ENCODE data around the gene ZNF536.
"Not testable (repeated sequence)": the region's sequence is repeated elsewhere in the genome, so short reads cannot be mapped to it uniquely, and the experiment has no call there.

Gene ZNF536

DNA sequence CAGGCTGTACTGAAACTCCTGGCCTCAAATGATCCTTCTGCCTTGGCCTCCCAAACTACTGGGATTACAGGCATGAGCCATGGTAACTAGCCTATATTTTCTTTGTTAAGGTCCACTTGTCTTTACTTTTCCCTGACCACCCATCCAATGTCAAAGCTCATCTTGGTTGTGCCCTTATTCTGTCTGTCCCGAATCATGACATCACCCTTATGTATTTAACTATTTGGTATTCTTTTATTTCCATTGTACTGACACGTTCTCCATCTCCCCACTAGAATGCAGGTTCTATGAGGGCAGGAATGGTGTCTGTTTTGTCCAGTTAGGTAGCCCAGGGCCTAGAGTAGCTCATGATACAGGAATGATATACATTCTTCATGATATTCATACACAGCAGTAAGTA, 104.8 kb downstream of the ZNF536 start:
- H3K4me3 ChIP-seq (ENCODE audit: insufficient read depth, low read depth, low read length, poor library complexity, severe bottlenecking): no peak overlapping the region
- H3K36me3 ChIP-seq (ENCODE audit: control insufficient read depth, insufficient read depth, low read length): no peaks in the 10 kb centered on the region
- H3K9me3 ChIP-seq (ENCODE audit: control insufficient read depth, low read length): no peaks in the 10 kb centered on the region
- H3K4me1 ChIP-seq (ENCODE audit: control insufficient read depth, insufficient read depth, low read length, poor library complexity, severe bottlenecking): no peaks in the 10 kb centered on the region
- no peak for DNase-seq
- no peaks in the 10 kb centered on the region for H3K27me3 ChIP-seq (replicated peaks; ENCODE audit: control insufficient read depth, insufficient read depth, low read length, poor library complexity, severe bottlenecking)
- no peak overlapping the region for H3K27ac ChIP-seq (ENCODE audit: insufficient read depth, low read length, poor library complexity, severe bottlenecking)

- no peak for DNase-seq
- Histone ChIP-seq H3K4me1 (ENCODE audit: control insufficient read depth, insufficient read depth, low read length, poor library complexity, severe bottlenecking) (no peaks in the 10 kb centered on the region), H3K27me3 (replicated peaks; ENCODE audit: control insufficient read depth, insufficient read depth, low read length, poor library complexity, severe bottlenecking) (no peaks in the 10 kb centered on the region), H3K4me3 (ENCODE audit: insufficient read depth, low read depth, low read length, poor library complexity, severe bottlenecking) (no peak overlapping the region), H3K36me3 (ENCODE audit: control insufficient read depth, insufficient read depth, low read length) (no peaks in the 10 kb centered on the region), H3K9me3 (ENCODE audit: control insufficient read depth, low read length) (no peaks in the 10 kb centered on the region), H3K27ac (ENCODE audit: insufficient read depth, low read length, poor library complexity, severe bottlenecking) (no peak overlapping the region)
Observed at GRCh38 chr19:30479231-30479630, 107.0 kb downstream of the ZNF536 start.

DNA sequence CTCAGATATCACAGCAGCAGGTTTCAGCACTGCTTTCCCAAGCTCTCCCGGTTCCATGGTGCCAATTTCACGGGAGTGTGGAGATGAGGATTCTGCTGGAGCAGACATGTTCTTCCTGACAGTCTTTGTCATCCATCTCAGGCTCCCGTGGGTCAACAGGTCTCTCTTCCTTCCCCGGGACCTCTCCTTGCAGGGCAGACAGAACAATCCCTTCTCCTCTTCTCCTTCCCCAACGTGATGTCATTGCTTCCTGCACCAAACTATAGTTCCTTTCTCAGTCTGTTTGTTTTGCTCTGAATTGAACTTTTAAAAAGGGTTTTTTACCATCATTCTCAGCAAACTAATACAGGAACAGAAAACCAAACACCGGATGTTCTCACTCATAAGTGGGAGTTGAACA, 107.9 kb downstream of the ZNF536 start:
- H3K27ac ChIP-seq (ENCODE audit: insufficient read depth, low read length, poor library complexity, severe bottlenecking): no peak overlapping the region
- no peaks in the 10 kb centered on the region for H3K4me1 ChIP-seq (ENCODE audit: control insufficient read depth, insufficient read depth, low read length, poor library complexity, severe bottlenecking)
- H3K9me3 ChIP-seq (ENCODE audit: control insufficient read depth, low read length): no peaks in the 10 kb centered on the region
- H3K36me3 ChIP-seq (ENCODE audit: control insufficient read depth, insufficient read depth, low read length): no peaks in the 10 kb centered on the region
- H3K27me3 ChIP-seq (replicated peaks; ENCODE audit: control insufficient read depth, insufficient read depth, low read length, poor library complexity, severe bottlenecking): no peaks in the 10 kb centered on the region
- H3K4me3 ChIP-seq (ENCODE audit: insufficient read depth, low read depth, low read length, poor library complexity, severe bottlenecking): no peak overlapping the region
- DNase-seq: no peak

DNA sequence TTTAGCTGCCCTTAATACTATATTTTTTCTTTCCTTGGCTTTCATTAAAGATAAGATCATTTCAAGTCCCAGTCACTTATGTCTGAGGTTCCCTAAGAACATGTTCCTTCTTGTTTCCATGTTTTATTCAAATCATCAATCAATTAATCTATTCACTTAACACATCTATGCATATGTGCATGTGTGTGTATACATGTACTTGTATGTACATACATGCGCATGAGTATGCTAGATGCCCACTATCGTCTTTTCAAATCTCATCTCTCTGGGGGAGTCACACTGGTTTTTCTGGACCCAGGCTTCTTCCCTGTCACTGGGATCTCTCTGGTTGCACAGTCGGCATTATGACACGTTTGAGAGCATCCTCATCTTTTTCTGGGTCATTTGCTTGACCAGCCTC, 108.9 kb downstream of the ZNF536 start:
- H3K36me3 ChIP-seq (ENCODE audit: control insufficient read depth, insufficient read depth, low read length): no peaks in the 10 kb centered on the region
- no peak for DNase-seq
- H3K27ac ChIP-seq (ENCODE audit: insufficient read depth, low read length, poor library complexity, severe bottlenecking): no peak overlapping the region

DNA sequence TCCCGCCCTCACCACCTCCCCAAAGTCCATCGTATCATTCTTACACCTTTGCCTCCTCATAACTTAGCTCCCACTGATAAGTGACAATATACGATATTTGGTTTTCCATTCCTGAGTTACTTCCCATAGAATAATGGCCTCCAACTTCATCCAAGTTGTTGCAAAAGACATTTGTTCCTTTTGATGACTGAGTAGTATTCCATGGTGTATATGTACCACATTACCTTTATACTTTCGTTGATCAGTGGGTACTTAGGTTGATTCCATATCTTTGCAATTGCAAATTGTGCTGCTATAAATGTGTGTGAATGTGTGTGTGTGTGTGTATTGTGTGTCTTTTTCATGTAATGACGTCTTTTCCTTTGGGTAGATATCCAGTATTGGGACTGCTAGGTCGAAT, 109.6 kb downstream of the ZNF536 start:
- Histone ChIP-seq H3K9me3 (ENCODE audit: control insufficient read depth, low read length) (no peaks in the 10 kb centered on the region), H3K4me1 (ENCODE audit: control insufficient read depth, insufficient read depth, low read length, poor library complexity, severe bottlenecking) (no peaks in the 10 kb centered on the region), H3K36me3 (ENCODE audit: control insufficient read depth, insufficient read depth, low read length) (no peaks in the 10 kb centered on the region), H3K4me3 (ENCODE audit: insufficient read depth, low read depth, low read length, poor library complexity, severe bottlenecking) (no peak overlapping the region), H3K27me3 (replicated peaks; ENCODE audit: control insufficient read depth, insufficient read depth, low read length, poor library complexity, severe bottlenecking) (no peaks in the 10 kb centered on the region), H3K27ac (ENCODE audit: insufficient read depth, low read length, poor library complexity, severe bottlenecking) (no peak overlapping the region)
- no peak for DNase-seq

More for the DNA sequence above, 108.9 kb downstream of the ZNF536 start:
- no peak overlapping the region for H3K4me3 ChIP-seq (ENCODE audit: insufficient read depth, low read depth, low read length, poor library complexity, severe bottlenecking)
- no peaks in the 10 kb centered on the region for H3K4me1 ChIP-seq (ENCODE audit: control insufficient read depth, insufficient read depth, low read length, poor library complexity, severe bottlenecking)
- no peaks in the 10 kb centered on the region for H3K9me3 ChIP-seq (ENCODE audit: control insufficient read depth, low read length)
- no peaks in the 10 kb centered on the region for H3K27me3 ChIP-seq (replicated peaks; ENCODE audit: control insufficient read depth, insufficient read depth, low read length, poor library complexity, severe bottlenecking)

DNA sequence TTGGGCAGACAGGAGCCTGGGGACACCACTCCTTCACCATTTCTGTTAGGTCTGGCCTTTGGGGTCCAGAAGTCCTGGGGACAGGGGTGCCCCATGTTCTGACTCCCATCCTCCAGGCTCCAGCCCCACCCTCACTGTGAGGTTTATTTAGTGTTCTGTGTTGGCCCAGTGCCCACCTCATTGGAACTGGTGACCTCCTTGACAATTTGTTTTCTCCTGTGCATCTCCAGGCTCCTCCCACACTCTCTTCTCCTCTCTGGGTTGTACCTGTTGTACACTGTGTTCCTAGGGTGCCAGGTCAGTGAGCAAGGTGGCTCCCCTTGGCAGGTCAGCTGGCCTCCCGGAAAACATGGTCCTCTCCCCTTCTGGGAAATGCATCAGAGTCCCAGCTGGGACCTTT, 110.8 kb downstream of the ZNF536 start:
- Histone ChIP-seq H3K9me3 (ENCODE audit: control insufficient read depth, low read length) (no peaks in the 10 kb centered on the region), H3K27ac (ENCODE audit: insufficient read depth, low read length, poor library complexity, severe bottlenecking) (no peak overlapping the region), H3K36me3 (ENCODE audit: control insufficient read depth, insufficient read depth, low read length) (no peaks in the 10 kb centered on the region), H3K4me1 (ENCODE audit: control insufficient read depth, insufficient read depth, low read length, poor library complexity, severe bottlenecking) (no peaks in the 10 kb centered on the region), H3K4me3 (ENCODE audit: insufficient read depth, low read depth, low read length, poor library complexity, severe bottlenecking) (no peak overlapping the region), H3K27me3 (replicated peaks; ENCODE audit: control insufficient read depth, insufficient read depth, low read length, poor library complexity, severe bottlenecking) (no peaks in the 10 kb centered on the region)
- no peak for DNase-seq

DNA sequence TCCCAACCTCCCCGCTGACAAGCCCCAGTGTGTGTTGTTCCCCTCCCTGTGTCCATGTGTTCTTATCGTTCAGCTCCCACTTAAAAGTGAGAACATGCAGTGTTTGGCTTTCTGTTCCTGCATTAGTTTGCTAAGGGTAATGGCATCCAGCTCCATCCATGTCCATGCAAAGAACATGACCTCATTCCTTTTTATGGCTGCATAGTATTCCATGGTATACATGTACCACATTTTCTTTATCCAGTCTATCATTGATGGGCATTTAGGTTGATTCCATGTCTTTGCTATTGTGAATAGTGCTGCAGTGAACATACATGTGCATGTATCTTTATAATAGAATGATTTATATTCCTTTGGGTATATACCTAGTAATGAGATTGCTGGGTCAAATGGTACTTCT, 114.1 kb downstream of the ZNF536 start:
- not testable (repeated sequence) for H3K4me1 ChIP-seq (ENCODE audit: control insufficient read depth, insufficient read depth, low read length, poor library complexity, severe bottlenecking); H3K9me3 ChIP-seq (ENCODE audit: control insufficient read depth, low read length); DNase-seq; H3K36me3 ChIP-seq (ENCODE audit: control insufficient read depth, insufficient read depth, low read length); H3K4me3 ChIP-seq (ENCODE audit: insufficient read depth, low read depth, low read length, poor library complexity, severe bottlenecking); H3K27me3 ChIP-seq (replicated peaks; ENCODE audit: control insufficient read depth, insufficient read depth, low read length, poor library complexity, severe bottlenecking); H3K27ac ChIP-seq (ENCODE audit: insufficient read depth, low read length, poor library complexity, severe bottlenecking)

DNA sequence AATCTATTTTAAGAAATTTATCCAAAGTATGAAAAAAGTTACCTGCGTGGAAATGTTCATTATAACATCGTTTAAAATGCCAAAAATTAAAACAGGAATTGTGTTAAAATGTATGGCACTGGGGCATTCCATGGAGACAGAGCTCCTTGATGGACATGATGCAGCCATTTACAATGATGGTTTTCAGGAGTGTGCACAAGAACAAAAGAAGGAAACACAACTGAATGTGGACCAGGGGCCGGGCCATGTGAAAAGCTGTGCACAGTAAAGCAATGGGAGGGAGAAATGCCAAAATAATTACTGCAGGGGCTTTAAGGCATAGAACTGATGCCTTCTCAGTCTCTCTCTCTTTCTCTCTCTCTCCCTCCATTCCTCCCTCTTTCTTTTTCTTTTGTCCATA, 115.0 kb downstream of the ZNF536 start:
- no peaks in the 10 kb centered on the region for H3K36me3 ChIP-seq (ENCODE audit: control insufficient read depth, insufficient read depth, low read length)
- H3K4me1 ChIP-seq (ENCODE audit: control insufficient read depth, insufficient read depth, low read length, poor library complexity, severe bottlenecking): no peaks in the 10 kb centered on the region
- H3K27ac ChIP-seq (ENCODE audit: insufficient read depth, low read length, poor library complexity, severe bottlenecking): no peak overlapping the region
- no peaks in the 10 kb centered on the region for H3K9me3 ChIP-seq (ENCODE audit: control insufficient read depth, low read length)
- H3K4me3 ChIP-seq (ENCODE audit: insufficient read depth, low read depth, low read length, poor library complexity, severe bottlenecking): no peak overlapping the region
- no peak for DNase-seq
- no peaks in the 10 kb centered on the region for H3K27me3 ChIP-seq (replicated peaks; ENCODE audit: control insufficient read depth, insufficient read depth, low read length, poor library complexity, severe bottlenecking)

GRCh38 chr19:30488191-30488590, 116.0 kb downstream of the ZNF536 start:
- H3K4me1 ChIP-seq (ENCODE audit: control insufficient read depth, insufficient read depth, low read length, poor library complexity, severe bottlenecking): no peaks in the 10 kb centered on the region
- no peaks in the 10 kb centered on the region for H3K36me3 ChIP-seq (ENCODE audit: control insufficient read depth, insufficient read depth, low read length)
- H3K4me3 ChIP-seq (ENCODE audit: insufficient read depth, low read depth, low read length, poor library complexity, severe bottlenecking): no peak overlapping the region
- no peaks in the 10 kb centered on the region for H3K9me3 ChIP-seq (ENCODE audit: control insufficient read depth, low read length)
- H3K27me3 ChIP-seq (replicated peaks; ENCODE audit: control insufficient read depth, insufficient read depth, low read length, poor library complexity, severe bottlenecking): no peaks in the 10 kb centered on the region
- H3K27ac ChIP-seq (ENCODE audit: insufficient read depth, low read length, poor library complexity, severe bottlenecking): no peak overlapping the region
- DNase-seq: no peak

DNA sequence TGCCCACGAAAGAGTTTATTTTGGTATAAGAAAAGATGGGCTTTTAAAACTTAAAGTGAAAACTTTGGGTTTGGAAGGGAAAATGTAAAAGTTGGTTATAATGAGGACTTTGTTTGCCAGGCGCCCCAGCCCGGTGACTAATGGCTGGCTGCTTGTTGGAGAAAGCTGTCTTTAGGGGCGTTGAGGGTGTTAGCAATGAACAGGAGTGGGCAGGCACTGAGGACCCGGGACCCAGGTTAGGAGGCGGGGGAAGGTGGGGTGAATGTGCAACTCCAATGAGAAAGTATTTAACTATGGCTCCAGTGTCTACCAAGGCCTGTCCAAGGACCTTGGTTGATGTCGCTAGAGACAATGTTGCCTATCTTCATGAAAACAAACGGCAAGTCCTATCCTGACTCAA, 118.6 kb downstream of the ZNF536 start:
- Histone ChIP-seq H3K4me1 (ENCODE audit: control insufficient read depth, insufficient read depth, low read length, poor library complexity, severe bottlenecking) (no peaks in the 10 kb centered on the region), H3K4me3 (ENCODE audit: insufficient read depth, low read depth, low read length, poor library complexity, severe bottlenecking) (no peak overlapping the region), H3K36me3 (ENCODE audit: control insufficient read depth, insufficient read depth, low read length) (no peaks in the 10 kb centered on the region), H3K9me3 (ENCODE audit: control insufficient read depth, low read length) (no peaks in the 10 kb centered on the region), H3K27ac (ENCODE audit: insufficient read depth, low read length, poor library complexity, severe bottlenecking) (no peak overlapping the region), H3K27me3 (replicated peaks; ENCODE audit: control insufficient read depth, insufficient read depth, low read length, poor library complexity, severe bottlenecking) (no peaks in the 10 kb centered on the region)
- no peak for DNase-seq

Data from effector memory CD4-positive, alpha-beta T cell (primary cell).